Activated T-helper 17 cell treated with anti-CD3 and anti-CD28 coated beads, Interleukin-2, amount 50 U/mL, for 72 hours (primary cell): Measurements from ENCODE around the gene AKAP13. TPM values are rescaled to one million over a fixed set of nuclear protein-coding genes. Genes with fewer than 3 reads are reported as not detected.

Experiments
- ATAC-seq: fragments of 150-1000 bp; cut with Tn5 transposase; replicated peaks from 2 replicates; pipeline ENCODE4 v1.10.0; 2021; ENCODE audit warnings: mild to moderate bottlenecking, moderate library complexity
- H3K27ac Mint-ChIP-seq: one replicate; pipeline ENCODE4 v1.8.0; 2022; ENCODE audit warnings: mixed read lengths
- H3K27me3 Mint-ChIP-seq: one replicate; pipeline ENCODE4 v1.8.0; 2022; ENCODE audit warnings: mixed read lengths
- H3K36me3 Mint-ChIP-seq: one replicate; pipeline ENCODE4 v1.8.0; 2022; ENCODE audit warnings: low read depth, mild to moderate bottlenecking, mixed read lengths
- H3K4me1 Mint-ChIP-seq: one replicate; pipeline ENCODE4 v1.8.0; 2022; ENCODE audit warnings: mixed read lengths
- H3K4me3 Mint-ChIP-seq: one replicate; pipeline ENCODE4 v1.8.0; 2022; ENCODE audit warnings: mild to moderate bottlenecking, mixed read lengths
- H3K9me3 Mint-ChIP-seq: one replicate; pipeline ENCODE4 v1.8.0; 2022; ENCODE audit warnings: mixed read lengths
- total RNA-seq, 2 donors: library from RNA; stranded (reverse); gene quantifications; one replicate each; pipeline ENCODE4 v1.2.3, GENCODE V29; 2022

Gene AKAP13
- total RNA-seq, 2 donors from 2014 or later, result 95.9 to 152 TPM

DNA sequence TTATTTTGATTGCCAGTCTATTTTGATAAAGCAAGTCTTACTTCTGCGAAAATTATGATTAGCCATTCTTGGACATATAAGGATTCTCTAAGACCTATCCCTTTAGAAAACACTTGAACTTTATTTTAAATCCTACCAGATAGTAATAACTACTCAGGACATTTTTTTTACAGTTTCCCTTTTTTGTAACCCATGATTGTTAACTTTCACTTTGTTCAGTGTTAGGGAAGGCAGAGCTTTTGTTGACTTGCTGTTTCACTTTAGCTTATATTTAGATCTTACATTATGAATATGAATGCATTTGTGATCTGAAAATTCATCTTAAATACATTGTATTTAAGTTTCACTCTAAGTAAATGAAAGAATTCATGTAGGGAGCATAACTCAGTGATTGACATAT is 167.0 kb downstream of the AKAP13 start:
- H3K9me3 Mint-ChIP-seq, result no peaks in the 10 kb centered on the region
- H3K27ac Mint-ChIP-seq, result peak overlapping the region; percentile 63
- no peaks in the 10 kb centered on the region for H3K27me3 Mint-ChIP-seq
- H3K4me3 Mint-ChIP-seq, result peak overlapping the region; percentile 35
- H3K36me3 Mint-ChIP-seq, result peaks cover 51% of the 10 kb centered on the region
- no peak for ATAC-seq
- H3K4me1 Mint-ChIP-seq, result peaks cover 36% of the 10 kb centered on the region

GRCh38 chr15:85550283-85550682 is 169.9 kb downstream of the AKAP13 start:
- Mint-ChIP-seq H3K9me3 (no peaks in the 10 kb centered on the region), H3K4me1 (peaks cover 23% of the 10 kb centered on the region)
- ATAC-seq, result no peak

GRCh38 chr15:85551221-85551832 is 170.9 kb downstream of the AKAP13 start:
- Mint-ChIP-seq H3K4me3 (no peak overlapping the region), H3K27me3 (no peaks in the 10 kb centered on the region), H3K36me3 (peaks cover 39% of the 10 kb centered on the region), H3K27ac (no peak overlapping the region), H3K4me1 (peaks cover 26% of the 10 kb centered on the region), H3K9me3 (no peaks in the 10 kb centered on the region)
- no peak for ATAC-seq

More at GRCh38 chr15:85550283-85550682, 169.9 kb downstream of the AKAP13 start:
- Mint-ChIP-seq H3K27me3 (no peaks in the 10 kb centered on the region), H3K36me3 (peaks cover 48% of the 10 kb centered on the region), H3K4me3 (no peak overlapping the region), H3K27ac (no peak overlapping the region)

DNA sequence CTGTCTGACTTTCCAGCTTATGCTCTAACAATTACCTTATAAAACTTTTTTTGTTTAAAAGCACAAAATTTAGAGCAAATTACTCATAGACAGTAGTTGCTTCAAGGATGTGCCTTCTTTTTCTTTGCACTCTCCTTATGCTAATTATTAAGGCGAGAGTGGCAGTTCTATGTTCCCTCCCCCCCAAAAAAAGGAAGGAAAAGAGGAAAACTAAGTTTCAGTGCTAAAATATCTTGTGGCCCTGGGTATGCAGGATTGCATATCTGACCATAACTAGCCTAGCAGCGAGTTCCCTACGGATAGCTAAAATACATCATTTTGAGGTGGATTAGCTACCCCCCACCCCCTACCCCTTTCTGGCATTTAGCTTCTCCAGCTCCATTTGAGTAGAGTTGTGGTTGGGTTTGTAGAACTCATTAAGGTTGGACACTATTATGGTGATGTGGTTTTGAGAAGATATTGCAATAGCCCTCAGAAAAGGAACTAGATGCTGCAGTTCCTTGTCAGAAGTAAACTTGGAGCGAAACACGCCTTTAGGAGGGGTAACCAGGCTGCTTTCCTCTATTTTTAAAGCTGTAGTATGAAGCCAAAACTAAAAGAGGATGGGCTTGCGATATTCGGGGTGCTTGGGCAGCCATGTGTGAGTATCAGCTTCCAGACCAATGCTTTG is 174.6 kb downstream of the AKAP13 start:
- peaks cover 41% of the 10 kb centered on the region for H3K36me3 Mint-ChIP-seq
- H3K27ac Mint-ChIP-seq, result no peak overlapping the region
- no peak overlapping the region for H3K4me3 Mint-ChIP-seq
- no peaks in the 10 kb centered on the region for H3K27me3 Mint-ChIP-seq
- ATAC-seq, result no peak
- H3K4me1 Mint-ChIP-seq, result peaks cover 34% of the 10 kb centered on the region
- no peaks in the 10 kb centered on the region for H3K9me3 Mint-ChIP-seq

DNA sequence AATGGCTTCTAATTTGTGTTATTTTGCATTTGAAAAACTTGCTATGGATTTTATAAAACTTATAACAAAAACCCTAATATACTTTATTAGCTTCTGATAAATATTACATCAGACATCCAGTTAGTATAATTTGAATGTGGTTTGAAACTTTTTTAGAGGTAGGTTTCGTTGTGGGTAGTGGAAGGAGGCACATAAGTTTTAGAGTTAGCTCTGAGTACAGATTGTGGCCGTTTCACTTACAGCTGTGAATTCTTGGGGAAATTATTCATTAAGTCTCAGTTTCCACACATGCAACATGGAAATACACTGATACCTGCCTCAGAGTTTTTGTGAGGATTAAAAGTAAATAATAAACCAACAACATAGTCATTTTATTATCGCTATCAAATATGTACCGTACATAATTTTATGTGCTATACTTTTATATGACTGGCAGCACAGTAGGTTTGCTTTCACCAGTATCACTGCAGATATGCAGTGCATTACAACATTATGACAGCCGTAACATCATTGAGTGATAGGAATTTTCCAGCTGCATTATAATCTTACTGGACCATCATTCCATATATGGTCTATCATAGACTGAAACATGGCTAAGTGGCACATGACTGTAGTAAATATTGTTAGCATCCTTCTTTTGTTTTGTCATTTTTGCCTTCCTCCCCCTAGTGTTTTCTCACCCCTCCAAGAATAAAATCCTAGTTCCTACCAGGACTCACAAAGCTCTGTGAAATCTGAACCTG is 175.6 kb downstream of the AKAP13 start:
- Mint-ChIP-seq H3K9me3 (no peaks in the 10 kb centered on the region), H3K4me3 (peak overlapping the region; percentile 4), H3K27me3 (no peaks in the 10 kb centered on the region), H3K36me3 (peaks cover 41% of the 10 kb centered on the region), H3K4me1 (peaks cover 34% of the 10 kb centered on the region), H3K27ac (peak overlapping the region; percentile 1)
- peak; percentile 74 for ATAC-seq

- H3K27ac Mint-ChIP-seq, result peak overlapping the region; percentile 1
- ATAC-seq, result no peak
- H3K4me3 Mint-ChIP-seq, result peak overlapping the region; percentile 4
These were observed 176.2 kb downstream of the AKAP13 start for GRCh38 chr15:85556618-85556895.

DNA sequence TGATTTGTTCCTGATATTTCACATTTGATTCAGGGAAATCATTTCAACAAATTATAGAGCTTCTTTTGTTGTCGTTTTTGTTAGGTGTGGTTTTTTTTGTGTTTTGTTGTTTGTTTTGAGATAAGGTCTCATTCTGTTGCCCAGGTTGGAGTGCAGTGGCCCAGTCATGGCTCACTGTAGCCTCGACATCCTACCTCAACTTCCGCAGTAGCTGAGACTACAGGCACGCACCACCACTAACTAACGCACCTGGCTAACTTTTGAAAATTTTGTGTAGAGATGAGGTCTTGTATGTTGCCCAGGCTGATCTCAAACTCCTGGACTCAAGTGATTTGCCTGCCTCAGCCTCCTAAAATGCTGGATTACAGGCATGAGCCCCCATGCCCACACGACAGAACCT is 177.0 kb downstream of the AKAP13 start:
- no peaks in the 10 kb centered on the region for H3K9me3 Mint-ChIP-seq
- peak overlapping the region; percentile 66 for H3K4me3 Mint-ChIP-seq
- H3K4me1 Mint-ChIP-seq, result peaks cover 34% of the 10 kb centered on the region
- no peak overlapping the region for H3K27ac Mint-ChIP-seq
- no peak for ATAC-seq
- no peaks in the 10 kb centered on the region for H3K27me3 Mint-ChIP-seq
- H3K36me3 Mint-ChIP-seq, result peaks cover 32% of the 10 kb centered on the region

More at GRCh38 chr15:85556618-85556895, 176.2 kb downstream of the AKAP13 start:
- peaks cover 39% of the 10 kb centered on the region for H3K36me3 Mint-ChIP-seq
- H3K9me3 Mint-ChIP-seq, result no peaks in the 10 kb centered on the region
- H3K4me1 Mint-ChIP-seq, result peaks cover 34% of the 10 kb centered on the region
- no peaks in the 10 kb centered on the region for H3K27me3 Mint-ChIP-seq

GRCh38 chr15:85558848-85559247 is 178.4 kb downstream of the AKAP13 start:
- Mint-ChIP-seq H3K4me1 (peaks cover 34% of the 10 kb centered on the region), H3K36me3 (peaks cover 21% of the 10 kb centered on the region), H3K27me3 (no peaks in the 10 kb centered on the region), H3K9me3 (no peaks in the 10 kb centered on the region), H3K4me3 (peak overlapping the region; percentile 66), H3K27ac (peak overlapping the region; percentile 80)
- peak; percentile 73 for ATAC-seq

GRCh38 chr15:85559530-85559929 is 179.1 kb downstream of the AKAP13 start:
- no peaks in the 10 kb centered on the region for H3K27me3 Mint-ChIP-seq
- H3K4me3 Mint-ChIP-seq, result peak overlapping the region; percentile 66
- peaks cover 16% of the 10 kb centered on the region for H3K36me3 Mint-ChIP-seq
- no peak for ATAC-seq
- H3K9me3 Mint-ChIP-seq, result no peaks in the 10 kb centered on the region
- no peak overlapping the region for H3K27ac Mint-ChIP-seq
- H3K4me1 Mint-ChIP-seq, result peaks cover 31% of the 10 kb centered on the region

DNA sequence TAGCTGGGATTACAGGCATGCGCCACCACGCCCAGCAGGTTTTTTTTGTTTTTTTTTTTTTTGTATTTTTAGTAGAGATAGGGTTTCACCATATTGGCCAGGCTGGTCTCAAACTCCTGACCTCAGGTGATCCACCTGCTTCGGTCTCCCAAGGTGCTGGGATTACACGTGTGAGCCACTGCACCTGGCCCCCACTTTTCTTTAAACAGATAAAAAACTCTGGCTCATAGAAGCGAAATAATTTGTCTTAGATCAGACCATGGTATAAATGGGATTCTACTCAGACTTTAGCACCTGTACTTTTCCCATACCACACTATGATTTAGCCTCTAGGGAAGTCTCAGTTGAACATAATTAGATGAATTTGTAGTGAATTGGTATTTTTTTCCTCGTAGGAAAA is 182.4 kb downstream of the AKAP13 start:
- no peak overlapping the region for H3K27ac Mint-ChIP-seq
- ATAC-seq, result no peak
- peaks cover 28% of the 10 kb centered on the region for H3K4me1 Mint-ChIP-seq
- no peaks in the 10 kb centered on the region for H3K9me3 Mint-ChIP-seq
- H3K27me3 Mint-ChIP-seq, result no peaks in the 10 kb centered on the region
- H3K36me3 Mint-ChIP-seq, result peaks cover 11% of the 10 kb centered on the region
- H3K4me3 Mint-ChIP-seq, result no peak overlapping the region

GRCh38 chr15:85563328-85563727 is 182.9 kb downstream of the AKAP13 start:
- Mint-ChIP-seq H3K36me3 (peaks cover 11% of the 10 kb centered on the region), H3K27ac (no peak overlapping the region), H3K9me3 (no peaks in the 10 kb centered on the region), H3K4me1 (peaks cover 27% of the 10 kb centered on the region), H3K27me3 (no peaks in the 10 kb centered on the region), H3K4me3 (no peak overlapping the region)
- no peak for ATAC-seq

GRCh38 chr15:85563731-85564130 is 183.3 kb downstream of the AKAP13 start:
- H3K27me3 Mint-ChIP-seq, result no peaks in the 10 kb centered on the region
- H3K9me3 Mint-ChIP-seq, result no peaks in the 10 kb centered on the region
- ATAC-seq, result no peak
- H3K36me3 Mint-ChIP-seq, result peaks cover 7% of the 10 kb centered on the region
- H3K27ac Mint-ChIP-seq, result no peak overlapping the region
- peaks cover 27% of the 10 kb centered on the region for H3K4me1 Mint-ChIP-seq
- no peak overlapping the region for H3K4me3 Mint-ChIP-seq

GRCh38 chr15:85564686-85565085 is 184.3 kb downstream of the AKAP13 start:
- Mint-ChIP-seq H3K9me3 (no peaks in the 10 kb centered on the region), H3K27ac (no peak overlapping the region), H3K36me3 (peaks cover 4% of the 10 kb centered on the region), H3K27me3 (no peaks in the 10 kb centered on the region), H3K4me3 (no peak overlapping the region), H3K4me1 (peaks cover 27% of the 10 kb centered on the region)
- ATAC-seq, result no peak

- H3K36me3 Mint-ChIP-seq, result peaks cover 4% of the 10 kb centered on the region
- ATAC-seq, result no peak
- H3K4me1 Mint-ChIP-seq, result peaks cover 43% of the 10 kb centered on the region
- H3K4me3 Mint-ChIP-seq, result no peak overlapping the region
- H3K27me3 Mint-ChIP-seq, result no peaks in the 10 kb centered on the region
- H3K27ac Mint-ChIP-seq, result peak overlapping the region; percentile 9
- H3K9me3 Mint-ChIP-seq, result no peaks in the 10 kb centered on the region
These were observed 187.9 kb downstream of the AKAP13 start for GRCh38 chr15:85568261-85568808.

GRCh38 chr15:85570336-85570735 is 189.9 kb downstream of the AKAP13 start:
- no peak for ATAC-seq
- no peaks in the 10 kb centered on the region for H3K9me3 Mint-ChIP-seq
- H3K27ac Mint-ChIP-seq, result peak overlapping the region; percentile 28
- peaks cover 33% of the 10 kb centered on the region for H3K4me1 Mint-ChIP-seq
- H3K36me3 Mint-ChIP-seq, result peaks cover 7% of the 10 kb centered on the region
- H3K4me3 Mint-ChIP-seq, result no peak overlapping the region
- no peaks in the 10 kb centered on the region for H3K27me3 Mint-ChIP-seq
